GM19452 (cell line): ENCODE data around the gene GTF2F1.
"Not testable (repeated sequence)": the region's sequence is repeated elsewhere in the genome, so short reads cannot be mapped to it uniquely, and the experiment has no call there.

ENCODE experiments used
- ATAC-seq: cut with Tn5 transposase; IDR thresholded peaks from one replicate; pipeline ENCODE4 v1.9.1; 2021; ENCODE audit not compliant: unreplicated experiment

GTF2F1 gene

DNA sequence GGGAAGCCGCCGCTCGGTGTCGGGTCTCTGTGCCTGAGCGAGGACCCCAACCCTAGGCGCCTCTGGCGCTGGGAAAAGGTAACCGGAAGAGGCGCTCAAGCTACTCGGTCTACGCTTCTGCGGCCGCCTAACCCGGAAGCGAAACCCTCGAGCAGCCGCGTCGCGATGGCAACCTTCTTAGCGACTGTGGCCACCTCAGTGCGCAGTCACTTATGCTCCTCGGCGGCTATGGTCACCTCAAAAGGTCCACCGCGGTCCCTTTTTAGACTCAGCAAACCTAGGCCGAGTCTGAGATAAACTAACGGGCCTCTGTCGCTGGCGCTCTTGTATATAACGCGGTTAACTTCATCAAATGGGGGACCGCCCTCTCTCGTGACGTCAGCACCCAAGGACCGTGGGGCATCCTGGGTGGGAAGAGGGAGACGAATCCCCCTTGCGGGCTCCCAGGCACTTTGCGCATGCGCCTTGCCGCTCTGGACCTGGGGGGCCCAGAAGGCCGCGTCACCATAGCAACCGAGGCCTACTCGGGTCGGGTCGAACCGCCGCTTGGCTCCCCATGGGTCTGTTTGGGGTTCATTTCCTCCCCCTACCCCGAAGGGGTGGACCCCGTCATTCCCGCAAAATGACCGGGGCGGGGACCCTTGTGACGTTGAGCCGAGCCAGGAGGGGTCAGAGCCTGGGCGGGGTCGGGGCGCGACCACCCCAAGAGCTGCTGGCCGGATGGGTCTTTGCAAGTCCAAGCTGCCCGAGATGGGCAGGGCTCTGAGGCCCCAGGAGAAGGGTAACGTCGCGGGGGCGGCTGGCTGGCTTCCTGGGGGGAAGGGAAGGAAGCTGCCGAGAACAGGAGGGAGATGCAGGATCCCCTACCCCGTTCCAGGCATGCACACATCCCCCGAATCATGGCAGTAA is at the start of gene GTF2F1:
Gene GTF2F1 (minus strand): TSS at position 91 of the 909 bp plus-strand sequence. CDS start 169 bp downstream, outside the sequence.
- peak; percentile 74 for ATAC-seq

- no peak for ATAC-seq
Observed at GRCh38 chr19:6442087-6442688, 49.2 kb upstream of the GTF2F1 start.

GRCh38 chr19:6440905-6441304 is 47.9 kb upstream of the GTF2F1 start:
- no peak for ATAC-seq

GRCh38 chr19:6439743-6440142 is 46.8 kb upstream of the GTF2F1 start:
- ATAC-seq: no peak

DNA sequence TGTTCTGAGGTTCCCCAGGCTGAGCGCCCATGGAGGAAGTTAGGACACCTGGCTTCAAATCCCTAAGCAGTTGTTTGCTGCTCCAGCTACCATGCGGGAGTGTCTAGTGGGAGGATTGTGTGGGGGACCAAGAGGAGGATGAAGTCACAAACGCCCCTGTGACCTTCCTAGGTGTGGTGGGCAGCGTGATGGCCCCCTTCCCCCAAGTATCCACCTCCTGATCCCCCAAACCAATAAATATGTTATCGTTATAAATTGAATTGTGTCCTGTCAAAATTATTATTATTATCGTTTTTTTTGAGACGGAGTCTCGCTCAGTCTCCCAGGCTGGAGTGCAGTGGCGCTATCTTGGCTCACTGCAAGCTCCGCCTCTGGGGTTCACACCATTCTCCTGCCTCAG is 40.7 kb upstream of the GTF2F1 start, which contains the start of gene SLC25A41:
Gene SLC25A41 (minus strand): TSS at position 101 of the 400 bp plus-strand sequence. CDS start 70 bp downstream, at position 31.
- ATAC-seq: no peak

- ATAC-seq: no peak
Observed at GRCh38 chr19:6433165-6433564, 40.2 kb upstream of the GTF2F1 start.

DNA sequence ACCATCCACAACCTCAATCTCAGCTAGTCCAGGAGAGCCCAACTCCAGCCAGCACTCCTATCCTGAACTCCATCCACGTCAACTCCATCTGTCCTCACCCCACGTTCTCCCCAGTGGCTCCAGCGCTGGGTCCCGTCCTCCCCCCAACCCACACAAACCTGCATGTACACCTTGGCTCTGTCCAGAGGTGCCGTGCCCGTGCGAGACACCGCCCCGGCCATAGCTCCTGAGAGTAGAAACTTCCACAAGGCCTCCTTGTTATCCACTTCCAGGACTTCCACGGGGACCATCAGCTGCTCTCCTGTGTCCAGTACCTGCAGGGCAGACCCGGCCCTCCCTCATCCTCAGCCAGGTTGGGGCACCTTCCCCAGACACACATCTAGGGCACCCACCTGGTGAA is 38.9 kb upstream of the GTF2F1 start:
- ATAC-seq: no peak

GRCh38 chr19:6429419-6430221 is 36.7 kb upstream of the GTF2F1 start:
- ATAC-seq: no peak

GRCh38 chr19:6428692-6429418 is 35.9 kb upstream of the GTF2F1 start:
- not testable (repeated sequence) for ATAC-seq

- ATAC-seq: no peak
Observed at GRCh38 chr19:6427131-6427530, 34.2 kb upstream of the GTF2F1 start.

DNA sequence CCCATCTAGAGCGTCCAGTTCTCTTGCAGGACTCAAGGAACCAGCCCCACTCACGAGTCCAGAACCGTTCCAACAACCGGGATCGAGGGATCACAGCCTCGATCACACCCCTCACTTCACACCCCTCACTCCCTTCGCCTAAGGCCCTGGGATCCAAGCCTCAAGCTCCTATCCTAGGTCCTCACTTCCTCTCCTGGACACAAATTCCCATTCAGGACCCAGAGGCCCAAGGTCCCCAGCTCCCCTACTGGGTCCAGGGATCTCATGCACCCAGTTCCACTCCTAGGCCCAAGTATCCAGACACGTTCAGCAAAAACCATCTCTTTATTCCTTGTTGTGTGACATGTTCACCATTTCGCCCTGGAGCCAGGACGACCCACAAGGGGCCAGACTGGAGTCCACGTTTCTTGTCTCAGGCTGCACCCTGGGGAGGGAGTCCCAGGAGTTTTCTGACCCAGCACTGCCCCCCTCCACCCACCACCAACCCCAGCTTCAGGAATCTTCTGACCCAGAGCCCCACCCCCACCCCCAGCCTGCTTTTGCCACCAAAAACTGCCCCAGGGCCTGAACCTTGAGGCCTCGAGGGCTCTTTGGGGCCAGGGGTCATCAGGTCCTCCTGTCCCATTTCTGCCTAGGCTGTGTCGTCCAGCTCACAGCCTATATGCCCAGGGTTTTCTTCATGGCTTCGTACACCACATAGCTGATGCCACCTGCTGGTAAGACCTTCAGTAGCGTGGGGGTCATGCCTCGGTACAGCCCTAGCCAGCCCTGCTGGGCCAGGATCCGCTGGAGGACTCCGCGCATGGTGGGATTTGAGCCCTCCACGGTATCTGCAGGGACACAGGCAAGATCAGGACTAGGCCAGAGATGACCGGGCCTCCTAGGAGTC is 33.0 kb upstream of the GTF2F1 start:
- no peak for ATAC-seq

DNA sequence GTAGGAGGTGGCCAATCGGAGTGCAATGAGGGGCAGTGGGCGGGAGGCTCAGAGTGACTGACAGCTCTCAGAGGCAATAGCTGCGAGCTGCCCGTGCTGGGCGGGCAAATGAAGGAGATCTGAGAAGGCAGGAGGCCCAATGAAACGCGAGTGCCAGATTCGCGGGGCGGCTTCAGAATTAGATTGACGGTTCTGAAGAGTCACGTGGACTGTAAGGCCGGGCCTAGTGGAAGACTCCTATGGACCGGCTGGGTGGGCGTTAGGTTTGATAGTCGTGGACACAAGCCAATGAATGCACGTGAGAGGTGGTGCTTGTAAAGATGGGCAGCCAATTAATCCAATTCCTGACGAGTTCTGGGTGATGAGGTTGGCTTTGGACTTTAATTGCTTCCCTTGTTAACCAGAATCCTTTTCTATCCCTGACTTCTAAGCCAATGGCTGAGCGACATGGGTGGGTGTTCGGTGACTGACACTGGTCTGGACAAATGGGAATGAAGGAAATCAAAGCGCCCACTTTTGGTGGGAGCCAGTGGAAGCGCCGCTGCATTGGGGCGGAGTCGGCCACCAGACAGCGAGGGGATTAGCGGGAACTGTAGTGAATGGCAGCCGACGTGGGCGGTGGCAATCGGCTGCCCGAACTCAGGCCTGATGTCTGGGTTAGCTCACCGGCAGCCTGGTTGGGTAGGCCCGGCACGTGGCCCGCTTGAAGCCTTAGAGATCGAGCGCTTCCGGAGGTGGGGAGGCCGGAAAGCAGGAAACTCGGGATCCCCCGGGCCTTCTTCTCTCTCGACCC is 32.2 kb upstream of the GTF2F1 start:
- ATAC-seq: peak; percentile 86

DNA sequence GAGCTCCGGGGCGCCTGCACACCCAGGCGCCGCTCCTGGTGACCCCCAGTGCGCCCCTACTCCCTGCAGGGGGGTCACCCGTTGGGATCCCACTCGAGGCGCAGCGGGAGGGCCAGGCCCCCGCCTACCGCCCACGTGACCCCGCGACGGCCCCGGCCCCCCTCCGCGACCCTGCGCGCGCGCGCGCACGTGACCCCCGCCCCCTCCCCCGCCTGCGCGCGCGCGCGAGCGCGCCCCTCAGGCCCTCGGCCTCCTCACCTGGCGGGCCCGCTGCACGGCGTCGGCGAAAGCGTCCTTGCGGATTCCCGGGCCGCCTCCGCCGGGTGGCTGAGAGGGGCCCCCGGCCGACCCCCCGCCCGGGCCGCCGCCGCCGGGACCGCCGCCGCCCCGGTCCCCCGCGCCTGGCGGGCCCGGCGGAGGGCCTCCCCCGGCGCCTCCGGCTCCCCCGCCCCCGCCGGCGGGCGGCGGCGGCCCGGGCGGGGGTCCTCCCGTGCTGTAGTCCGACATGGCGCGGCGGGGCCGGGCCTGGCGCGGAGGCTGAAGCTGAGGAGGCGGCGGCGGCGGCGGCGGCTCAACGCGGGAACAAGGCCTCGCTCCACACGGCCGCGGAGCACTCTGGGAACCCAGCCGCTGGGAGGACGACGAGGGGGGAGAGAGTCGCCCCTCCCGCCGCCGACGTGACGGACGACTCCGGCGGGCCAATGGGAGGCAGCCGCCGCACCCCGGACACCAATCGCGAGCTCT is 31.4 kb upstream of the GTF2F1 start, which contains the start of gene KHSRP:
Gene KHSRP (minus strand): TSS at position 617 of the 744 bp plus-strand sequence. CDS start 110 bp downstream, at position 507.
- ATAC-seq: no peak

- no peak for ATAC-seq
Observed at GRCh38 chr19:6423499-6424194, 30.7 kb upstream of the GTF2F1 start.

- no peak for ATAC-seq
Observed at GRCh38 chr19:6421075-6422014, 28.4 kb upstream of the GTF2F1 start.

DNA sequence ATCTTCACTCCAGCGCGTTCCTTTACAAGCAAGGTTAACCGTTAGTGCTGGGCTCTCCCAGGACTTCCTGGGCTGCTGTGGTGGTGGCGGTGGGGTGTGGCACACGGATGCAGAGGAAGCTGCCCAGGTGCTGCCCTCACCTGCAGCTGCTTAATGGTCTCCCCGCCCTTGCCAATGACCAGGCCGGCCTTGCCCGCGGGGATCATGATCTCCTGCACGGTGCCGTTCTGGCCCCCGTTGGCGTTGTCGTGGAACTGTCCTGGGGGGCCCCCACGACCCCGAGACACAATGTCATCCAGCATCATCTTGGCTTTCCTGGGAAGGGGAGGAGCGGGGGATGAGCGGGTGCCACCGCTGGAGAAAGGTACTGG is 25.6 kb upstream of the GTF2F1 start:
- no peak for ATAC-seq
